Mammary epithelial cell (primary cell): ENCODE data around the gene DMD.

Experiments
- EZH2 ChIP-seq: IDR thresholded peaks from 2 replicates; pipeline ENCODE4 v1.6.1; 2012; ENCODE audit warnings: low read length, inconsistent platforms, borderline replicate concordance
- TF ChIP-seq, protein P1 (sequence below), 2 donors: IDR thresholded peaks in 1 of 2; conservative IDR thresholded peaks in 1 of 2; 2 replicates each; pipeline ENCODE4 v1.5.1; 2011 to 2012; ENCODE audit warnings: inconsistent platforms in 2 of 2, low read length in 2 of 2, mild to moderate bottlenecking in 2 of 2, control low read depth in 1 of 2, low read depth in 1 of 2; ENCODE audit not compliant: insufficient read depth in 1 of 2; ENCODE audit errors: extremely low read depth in 1 of 2

- TF ChIP-seq, protein P1, sequence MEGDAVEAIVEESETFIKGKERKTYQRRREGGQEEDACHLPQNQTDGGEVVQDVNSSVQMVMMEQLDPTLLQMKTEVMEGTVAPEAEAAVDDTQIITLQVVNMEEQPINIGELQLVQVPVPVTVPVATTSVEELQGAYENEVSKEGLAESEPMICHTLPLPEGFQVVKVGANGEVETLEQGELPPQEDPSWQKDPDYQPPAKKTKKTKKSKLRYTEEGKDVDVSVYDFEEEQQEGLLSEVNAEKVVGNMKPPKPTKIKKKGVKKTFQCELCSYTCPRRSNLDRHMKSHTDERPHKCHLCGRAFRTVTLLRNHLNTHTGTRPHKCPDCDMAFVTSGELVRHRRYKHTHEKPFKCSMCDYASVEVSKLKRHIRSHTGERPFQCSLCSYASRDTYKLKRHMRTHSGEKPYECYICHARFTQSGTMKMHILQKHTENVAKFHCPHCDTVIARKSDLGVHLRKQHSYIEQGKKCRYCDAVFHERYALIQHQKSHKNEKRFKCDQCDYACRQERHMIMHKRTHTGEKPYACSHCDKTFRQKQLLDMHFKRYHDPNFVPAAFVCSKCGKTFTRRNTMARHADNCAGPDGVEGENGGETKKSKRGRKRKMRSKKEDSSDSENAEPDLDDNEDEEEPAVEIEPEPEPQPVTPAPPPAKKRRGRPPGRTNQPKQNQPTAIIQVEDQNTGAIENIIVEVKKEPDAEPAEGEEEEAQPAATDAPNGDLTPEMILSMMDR (conservative IDR thresholded peaks at IDR 0.05 in 1 of 2, IDR thresholded peaks at IDR 0.05 in 1 of 2; ENCODE audit: extremely low read depth in 1 of 2, insufficient read depth in 1 of 2, low read depth in 1 of 2, low read length in 2 of 2): no peak
- TF ChIP-seq EZH2: no peak
Observed at GRCh38 chrX:32576885-32577284, 634.5 kb downstream of the DMD start.
